Adrenal gland (tissue), 12 donors: ENCODE data around the gene RRM2. TPM values are rescaled to one million over a fixed set of nuclear protein-coding genes. Genes with fewer than 3 reads are reported as not detected.
A peak's percentile ranks its signal among the peaks of the same experiment; 100 is the strongest.
"Not testable (repeated sequence)": the region's sequence is repeated elsewhere in the genome, so short reads cannot be mapped to it uniquely, and the experiment has no call there.

Source experiments
- DNase-seq, 7 donors: peaks; one replicate each; pipeline ENCODE4 v3.0.0-alpha.2; 2019 to 2020
- H3K27ac ChIP-seq, 5 donors: fragments of 200-600 bp; sonication (generic) in 4 of 5; 1 replicate in 3 of 5; 2 replicates in 2 of 5; pipeline versions ENCODE4 v1.5.1 to v1.8.0; 2016 to 2020; ENCODE audit warnings: mild to moderate bottlenecking in 1 of 5
- H3K27me3 ChIP-seq: fragments of 200-600 bp; 2 replicates; pipeline ENCODE4 v1.8.0; 2021
- H3K36me3 ChIP-seq, 2 donors: fragments of 200-600 bp; replicated peaks in 1 of 2; 1 replicate in 1 of 2; 2 replicates in 1 of 2; pipeline versions ENCODE4 v1.5.1 to v1.8.0; 2018 to 2022
- H3K4me1 ChIP-seq, 2 donors: fragments of 200-600 bp; replicated peaks in 1 of 2; 1 replicate in 1 of 2; 2 replicates in 1 of 2; pipeline versions ENCODE4 v1.5.1 to v1.8.0; 2018 to 2021
- H3K4me3 ChIP-seq, 4 donors: fragments of 200-600 bp; sonication (generic) in 3 of 4; one replicate each; pipeline ENCODE4 v1.5.1; 2016 to 2018
- H3K9me3 ChIP-seq, 3 donors: fragments of 200-600 bp; sonication (generic) in 1 of 3; replicated peaks in 1 of 3; 1 replicate in 2 of 3; 2 replicates in 1 of 3; pipeline versions ENCODE4 v1.5.1 to v1.8.0; 2016 to 2021
- POLR2A ChIP-seq, 2 donors: fragments of 450-650 bp; IDR thresholded peaks; one replicate each; pipeline ENCODE4 v1.6.1; 2017; ENCODE audit warnings: antibody characterized with exemption in 2 of 2, mild to moderate bottlenecking in 2 of 2, moderate library complexity in 1 of 2
- WGBS, 4 donors: extraction: QIAGEN DNeasy Blood & Tissue Kit in 2 of 4; methylation state at CpG; one replicate each; pipeline versions ENCODE4 v1.1.5 to v1.1.7; 2013 to 2017; 5-methylcytosine and 5-hydroxymethylcytosine counted together
- intact Hi-C, 2 donors: fragments of 100-400 bp; cut with DNase I; formaldehyde crosslinking; loops; one replicate each; pipeline versions ENCODE4 v1.14.1 to v1.15.0; 2022 to 2023
- polyA plus RNA-seq, 3 donors: library from polyadenylated mRNA; stranded (reverse); fragments of 200-250 nt in 2 of 3; fragments of 350-450 nt in 1 of 3; fragmentation: Illumina TruSeq in 1 of 3; extraction: RNeasy Lipid Tissue Mini Kit (QIAGEN cat#74804) in 1 of 3; gene quantifications; one replicate each; pipeline ENCODE4 v1.2.3, GENCODE V29; 2013 to 2014
- total RNA-seq, 9 donors: library from RNA; depleted of rRNA in 4 of 9; stranded (reverse); fragments of >200 nt in 4 of 9; fragments of 120-200 nt in 1 of 9; fragmentation: NEBNext Ultra II Directional in 1 of 9; extraction: Animal tissue kit (Norgen Biotek cat#: 25700) in 1 of 9; gene quantifications; one replicate each; pipeline versions ENCODE4 v1.1.0 to v1.2.4, GENCODE V29; 2013 to 2023
- TF ChIP-seq, protein P1 (sequence below), 6 experiments: fragments of 450-650 bp in 4 of 6; fragments of 200-600 bp in 2 of 6; sonication (generic) in 1 of 6; IDR thresholded peaks; 1 replicate in 5 of 6; 2 replicates in 1 of 6; pipeline versions ENCODE4 v1.5.1 to v1.8.0; 2016 to 2021; ENCODE audit warnings: antibody characterized with exemption in 6 of 6, mild to moderate bottlenecking in 2 of 6, moderate library complexity in 1 of 6
- donor health status: healthy with polysubstance abuse.
- donor health status: Bipolar disorder and iron deficiency.
- donor health status: DM: yes; HTN: yes; CAD: no.
- donor health status: DM: no; HTN: no; CAD: no.
- donor health status: DM: no; HTN: no; CAD: no.
- donor health status: DM: yes; HTN: yes; CAD: no.

Gene RRM2
- total and polyA plus RNA-seq, 12 donors: 0.67 to 22.3 (median 3.8) TPM

DNA sequence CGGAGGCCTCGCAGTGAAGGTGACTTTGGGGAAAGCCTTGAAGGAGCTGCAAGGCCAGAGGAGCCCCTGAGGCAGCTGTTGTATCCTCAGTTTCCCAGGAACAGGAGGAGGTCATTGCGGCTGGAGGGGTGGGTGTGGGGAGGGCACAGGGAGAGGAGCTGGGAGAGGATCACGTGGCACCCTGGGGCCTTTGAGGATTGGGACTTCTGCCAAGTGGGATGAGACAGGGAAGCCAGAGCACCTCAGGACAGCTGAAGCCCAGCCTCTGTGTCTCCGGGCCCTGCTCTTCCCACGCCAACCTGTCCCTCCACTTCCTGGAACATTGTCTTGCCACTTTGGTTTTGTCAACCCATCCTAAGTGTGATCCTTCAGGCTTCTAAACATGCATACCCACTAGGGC is 19.4 kb upstream of the RRM2 start:
- TF ChIP-seq, protein P1, sequence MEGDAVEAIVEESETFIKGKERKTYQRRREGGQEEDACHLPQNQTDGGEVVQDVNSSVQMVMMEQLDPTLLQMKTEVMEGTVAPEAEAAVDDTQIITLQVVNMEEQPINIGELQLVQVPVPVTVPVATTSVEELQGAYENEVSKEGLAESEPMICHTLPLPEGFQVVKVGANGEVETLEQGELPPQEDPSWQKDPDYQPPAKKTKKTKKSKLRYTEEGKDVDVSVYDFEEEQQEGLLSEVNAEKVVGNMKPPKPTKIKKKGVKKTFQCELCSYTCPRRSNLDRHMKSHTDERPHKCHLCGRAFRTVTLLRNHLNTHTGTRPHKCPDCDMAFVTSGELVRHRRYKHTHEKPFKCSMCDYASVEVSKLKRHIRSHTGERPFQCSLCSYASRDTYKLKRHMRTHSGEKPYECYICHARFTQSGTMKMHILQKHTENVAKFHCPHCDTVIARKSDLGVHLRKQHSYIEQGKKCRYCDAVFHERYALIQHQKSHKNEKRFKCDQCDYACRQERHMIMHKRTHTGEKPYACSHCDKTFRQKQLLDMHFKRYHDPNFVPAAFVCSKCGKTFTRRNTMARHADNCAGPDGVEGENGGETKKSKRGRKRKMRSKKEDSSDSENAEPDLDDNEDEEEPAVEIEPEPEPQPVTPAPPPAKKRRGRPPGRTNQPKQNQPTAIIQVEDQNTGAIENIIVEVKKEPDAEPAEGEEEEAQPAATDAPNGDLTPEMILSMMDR (IDR thresholded peaks at IDR 0.05): no peak
- TF ChIP-seq POLR2A (IDR thresholded peaks at IDR 0.05): no peak
- Histone ChIP-seq H3K27me3 (no peaks in the 10 kb centered on the region), H3K36me3 (no peaks in the 10 kb centered on the region), H3K4me1 (no peaks in the 10 kb centered on the region), H3K27ac (no peak overlapping the region), H3K9me3 (no peaks in the 10 kb centered on the region), H3K4me3 (no peak overlapping the region)
- 82 to 89% (median 87%) methylated on average over 5 to 6 of the region's 6 CpGs for WGBS, 4 donors
- no peak for DNase-seq
- intact Hi-C loops: no loop called here

DNA sequence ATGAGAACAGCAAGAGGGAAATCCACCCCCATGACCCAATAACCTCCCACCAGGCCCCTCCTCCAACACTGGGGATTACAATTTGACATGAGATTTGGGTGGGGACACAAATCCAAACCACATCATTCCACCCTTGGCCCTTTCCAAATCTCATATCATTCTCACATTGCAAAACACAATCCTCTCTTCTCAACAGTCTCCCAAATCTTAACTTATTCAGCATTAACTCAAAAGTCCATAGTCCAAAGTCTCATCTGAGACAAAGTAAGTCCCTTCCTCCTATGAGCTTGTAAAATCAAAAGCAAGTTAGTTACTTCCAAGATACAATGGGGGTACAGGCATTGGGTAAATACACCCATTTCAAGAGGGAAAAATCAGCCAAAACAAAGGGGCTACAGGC is 17.6 kb upstream of the RRM2 start:
- H3K27ac ChIP-seq, intact Hi-C loops, H3K9me3 ChIP-seq, DNase-seq, H3K27me3 ChIP-seq, H3K4me1 ChIP-seq, H3K4me3 ChIP-seq, H3K36me3 ChIP-seq: not testable (repeated sequence)

DNA sequence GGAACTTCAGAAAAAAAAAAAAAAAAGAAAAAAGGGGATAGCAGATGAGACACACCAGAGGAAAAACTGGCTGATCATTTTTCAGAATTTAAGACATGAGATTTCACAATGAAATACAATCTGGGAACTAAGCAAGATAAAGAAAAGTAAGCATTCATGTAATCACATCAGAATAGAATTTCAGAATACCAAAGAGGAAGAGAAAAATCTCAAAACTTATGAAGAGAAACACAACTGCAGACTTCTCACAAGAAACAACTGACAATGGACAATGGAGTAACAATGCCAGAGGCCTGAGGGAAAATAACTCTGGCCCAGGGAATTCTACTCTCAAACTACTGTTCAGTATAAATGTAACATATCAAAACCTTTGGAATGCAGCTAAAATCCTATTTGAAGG is 13.2 kb upstream of the RRM2 start:
- intact Hi-C loops: no loop called here
- no peak for DNase-seq
- H3K9me3 ChIP-seq: no peaks in the 10 kb centered on the region

DNA sequence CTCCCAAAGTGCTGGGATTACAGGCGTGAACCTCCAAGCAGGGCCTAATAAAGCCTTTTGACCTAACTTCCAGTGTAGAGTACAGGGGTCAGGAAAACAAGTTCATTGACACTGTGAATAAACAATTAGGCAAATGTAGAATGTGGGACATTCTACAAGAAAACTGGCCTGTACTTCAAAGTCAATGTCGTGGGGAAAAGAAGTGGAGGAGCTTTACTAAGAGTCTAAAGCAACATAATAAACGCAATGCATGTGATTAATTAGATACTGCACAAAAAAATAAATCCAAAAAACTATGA is 3.6 kb upstream of the RRM2 start:
- intact Hi-C loops: no loop called here
- no peak overlapping the region for H3K27ac ChIP-seq
- 80 to 92% (median 87%) methylated on average over 3 of the region's 3 CpGs for WGBS, 4 donors

More for the DNA sequence above, 13.2 kb upstream of the RRM2 start:
- H3K27me3 ChIP-seq: no peaks in the 10 kb centered on the region
- H3K4me1 ChIP-seq: no peaks in the 10 kb centered on the region
- no peaks in the 10 kb centered on the region for H3K36me3 ChIP-seq
- H3K4me3 ChIP-seq: no peak overlapping the region
- TF ChIP-seq POLR2A (IDR thresholded peaks at IDR 0.05): no peak
- TF ChIP-seq, protein P1 (IDR thresholded peaks at IDR 0.05): no peak
- no peak overlapping the region for H3K27ac ChIP-seq

DNA sequence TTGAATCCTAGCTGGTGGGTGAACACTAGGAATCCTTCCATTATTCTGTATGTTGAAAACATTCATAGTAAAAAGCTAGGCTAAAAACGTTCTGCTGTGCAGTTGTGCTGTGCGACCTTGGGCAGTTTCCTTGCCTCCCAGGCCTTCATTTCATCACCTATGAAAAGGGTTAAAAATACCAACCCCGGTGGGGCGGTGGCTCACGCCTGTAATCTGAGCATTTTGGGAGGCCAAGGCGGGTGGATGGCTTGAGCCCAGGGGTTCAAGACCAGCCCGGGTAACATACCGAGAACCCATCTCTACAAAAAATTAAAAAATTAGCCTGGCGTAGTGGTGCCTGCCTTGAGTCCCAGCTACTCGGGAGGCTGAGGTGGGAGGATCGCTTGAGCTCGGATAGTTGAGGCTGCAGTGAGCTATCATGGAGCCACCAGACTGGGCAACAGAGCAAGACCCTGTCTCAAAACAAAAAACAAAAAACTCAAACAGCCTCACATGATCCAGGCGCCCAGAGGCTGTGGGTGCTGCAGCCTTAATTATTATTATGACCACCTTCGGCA is 2.9 kb upstream of the RRM2 start:
- Histone ChIP-seq H3K4me3 (peak overlapping the region in 2 of 4 donors; percentile 46 to 76), H3K36me3 (no peaks in the 10 kb centered on the region), H3K27me3 (peaks cover 11% of the 10 kb centered on the region), H3K4me1 (peaks cover 6 to 25% of the 10 kb centered on the region in 2 donors), H3K27ac (peak overlapping the region in 3 of 5 donors; percentile 33 to 85 (median 70)), H3K9me3 (no peaks in the 10 kb centered on the region)
- WGBS, 4 donors: 62 to 75% (median 68%) methylated on average over 13 to 14 of the region's 14 CpGs
- DNase-seq: no peak
- intact Hi-C loops: loop anchor here (5.0 to 10.0 kb wide), 2 partner anchors 293 to 545 kb away; no protein-coding TSS in a partner anchor
- TF ChIP-seq, protein P1 (IDR thresholded peaks at IDR 0.05): no peak
- TF ChIP-seq POLR2A (IDR thresholded peaks at IDR 0.05): no peak

More for the DNA sequence above, 3.6 kb upstream of the RRM2 start:
- no peak for DNase-seq
- H3K4me1 ChIP-seq: peaks cover 6 to 25% of the 10 kb centered on the region in 2 donors
- no peak overlapping the region for H3K4me3 ChIP-seq
- TF ChIP-seq, protein P1 (IDR thresholded peaks at IDR 0.05): no peak
- TF ChIP-seq POLR2A (IDR thresholded peaks at IDR 0.05): no peak
- H3K27me3 ChIP-seq: peaks cover 11% of the 10 kb centered on the region
- H3K36me3 ChIP-seq: no peaks in the 10 kb centered on the region
- no peaks in the 10 kb centered on the region for H3K9me3 ChIP-seq
